A375 (cell line): ENCODE data around the gene SPC25. TPM values are rescaled to one million over a fixed set of nuclear protein-coding genes. Genes with fewer than 3 reads are reported as not detected.

ENCODE experiments used
- total RNA-seq: library from RNA; depleted of rRNA; stranded (reverse); fragments of >200 nt; shearing (Covaris generic); gene quantifications from 2 replicates; pipeline ENCODE4 v1.2.3, GENCODE V29; 2014; rRNA removed

The SPC25 gene, protein sequence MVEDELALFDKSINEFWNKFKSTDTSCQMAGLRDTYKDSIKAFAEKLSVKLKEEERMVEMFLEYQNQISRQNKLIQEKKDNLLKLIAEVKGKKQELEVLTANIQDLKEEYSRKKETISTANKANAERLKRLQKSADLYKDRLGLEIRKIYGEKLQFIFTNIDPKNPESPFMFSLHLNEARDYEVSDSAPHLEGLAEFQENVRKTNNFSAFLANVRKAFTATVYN
- total RNA-seq: 5.1 and 9.7 TPM in 2 replicates

DNA sequence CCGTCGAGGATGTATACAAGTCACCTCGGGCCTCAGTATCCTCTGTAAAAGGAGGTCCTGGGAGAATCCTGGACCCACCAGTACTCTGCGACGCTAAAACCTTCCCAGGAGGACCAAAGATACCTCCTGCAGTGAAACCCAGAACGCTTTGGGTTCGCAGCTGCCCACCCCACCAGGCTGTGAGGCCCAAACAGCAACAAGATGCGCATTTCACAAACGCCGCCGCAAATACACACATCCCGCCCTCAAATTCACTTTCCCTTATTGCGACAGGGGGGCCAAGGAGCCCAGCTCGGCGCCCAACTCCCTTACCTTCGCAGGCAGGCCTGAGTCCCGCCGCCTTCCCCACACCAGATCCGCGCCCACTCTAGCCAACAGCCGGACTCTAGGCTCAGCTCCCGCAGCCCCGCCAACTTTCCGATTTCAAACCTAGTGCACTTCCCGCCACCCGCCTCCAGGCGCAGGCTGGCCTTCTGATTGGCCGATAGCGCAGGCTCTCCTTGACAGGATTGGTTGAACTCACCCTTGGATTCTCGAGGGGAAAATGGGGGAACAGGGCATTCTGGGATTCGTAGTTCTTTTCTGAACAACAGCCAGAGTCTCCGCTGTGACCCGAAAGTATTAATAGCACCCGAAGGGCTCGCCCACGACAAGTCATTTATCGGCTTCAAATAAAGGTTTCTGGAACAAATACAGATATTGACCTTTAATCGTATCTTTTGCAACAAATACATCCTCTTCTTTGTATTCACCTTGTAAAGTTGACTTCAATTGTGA, at the start of gene SPC25:
Gene SPC25 (minus strand): TSS at position 425 of the 777 bp plus-strand sequence. CDS start 911 bp downstream, outside the sequence.

DNA sequence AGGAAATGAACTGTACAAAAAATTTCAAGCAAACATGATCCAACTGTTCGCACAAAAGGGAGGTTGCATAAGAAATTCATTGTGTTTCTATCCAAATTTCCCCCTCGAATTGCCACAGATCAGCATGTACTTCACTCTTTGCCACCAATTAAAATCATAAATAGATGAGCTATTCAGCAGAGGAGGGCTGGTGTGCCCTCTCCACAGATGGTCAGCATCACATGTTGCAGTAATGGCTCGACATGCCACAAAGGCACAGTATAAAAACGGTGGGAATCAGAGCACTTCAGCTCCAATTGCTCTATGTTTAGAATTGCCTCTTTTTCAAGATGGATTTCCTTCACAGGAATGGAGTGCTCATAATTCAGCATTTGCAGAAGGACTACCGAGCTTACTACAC, 10.8 kb upstream of the SPC25 start, which contains the start of gene G6PC2:
Gene G6PC2 (plus strand): TSS at position 289 of the 400 bp plus-strand sequence. CDS start 41 bp downstream, at position 330.

Other genes starting within 250 kb of the SPC25 start
- gene NOSTRIN, start 87.8 kb downstream of the SPC25 start, total RNA-seq: 0.50 TPM in 1 of 2 replicates, not detected in the other
- gene G6PC2, start 10.9 kb upstream of the SPC25 start, total RNA-seq: not detected in 2 replicates
- not detected in 2 replicates for gene ABCB11, start 140.9 kb upstream of the SPC25 start, total RNA-seq
- not detected in 2 replicates for gene DHRS9, start 179.1 kb upstream of the SPC25 start, total RNA-seq